Stimulated activated CD4-positive, alpha-beta T cell treated with anti-CD3 and anti-CD28 coated beads, Interleukin-12 subunit alpha, Interleukin-12 subunit beta, amount 100 ng/mL, for 24 hours (primary cell): ENCODE measurements around the gene NAIF1.

Source experiments
- DNase-seq, 2 experiments: peaks; one replicate each; pipeline ENCODE4 v3.0.0-alpha.2; 2020; ENCODE audit warnings: low read depth in 2 of 2

The NAIF1 gene

DNA sequence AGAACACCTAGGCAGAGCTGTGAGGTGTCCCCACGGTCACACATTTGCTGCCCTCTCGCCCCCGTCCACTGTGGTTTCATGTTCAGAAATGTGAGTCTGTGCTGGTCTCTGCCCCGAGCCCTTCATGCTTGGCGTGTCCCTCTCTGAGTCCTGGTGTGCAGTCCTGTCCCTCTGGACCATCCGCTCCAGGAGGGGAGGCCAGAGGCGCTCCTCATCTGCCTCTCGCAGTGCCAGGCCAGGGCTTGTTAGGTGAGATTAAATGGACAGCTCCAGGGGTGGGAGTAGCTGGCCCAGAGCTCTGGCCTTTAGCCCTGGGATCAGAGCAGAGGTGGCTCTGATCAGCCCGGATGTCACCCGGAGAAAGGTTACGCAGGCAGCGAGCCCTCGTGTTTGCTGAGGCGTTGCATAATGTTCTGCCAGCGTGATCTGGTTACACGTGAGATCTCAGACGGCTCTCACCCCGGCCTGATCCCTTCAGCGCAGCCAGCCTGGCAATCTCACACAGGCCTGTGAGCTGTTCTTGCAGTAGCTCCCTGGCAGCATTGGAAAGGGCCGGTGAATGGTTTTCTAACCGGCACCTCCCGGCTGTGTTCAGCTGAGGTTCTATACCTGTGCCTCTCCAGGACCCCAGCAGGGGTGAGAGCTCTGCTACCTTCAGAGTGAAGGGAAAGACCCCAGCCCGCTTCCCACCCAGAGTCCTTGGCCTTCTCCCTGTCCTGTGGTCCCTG lies 35.9 kb upstream of the NAIF1 start:
- DNase-seq: no peak

DNA sequence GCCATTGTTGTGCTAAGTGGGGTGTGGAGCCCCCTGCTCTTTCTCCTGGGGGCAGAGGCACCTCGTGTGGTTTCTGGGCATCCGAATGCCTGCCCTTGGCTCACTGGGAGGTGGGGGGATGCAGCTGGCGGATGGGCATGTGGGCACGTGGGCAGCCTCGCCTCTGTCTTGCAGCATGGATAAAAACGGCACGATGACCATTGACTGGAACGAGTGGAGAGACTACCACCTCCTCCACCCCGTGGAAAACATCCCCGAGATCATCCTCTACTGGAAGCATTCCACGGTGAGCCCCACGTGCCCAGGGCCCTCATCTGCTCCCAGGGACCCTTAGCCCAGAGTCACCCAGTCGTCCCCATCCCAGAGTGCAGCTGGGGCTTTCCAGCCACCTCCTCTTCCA lies 35.1 kb upstream of the NAIF1 start:
- DNase-seq: no peak

DNA sequence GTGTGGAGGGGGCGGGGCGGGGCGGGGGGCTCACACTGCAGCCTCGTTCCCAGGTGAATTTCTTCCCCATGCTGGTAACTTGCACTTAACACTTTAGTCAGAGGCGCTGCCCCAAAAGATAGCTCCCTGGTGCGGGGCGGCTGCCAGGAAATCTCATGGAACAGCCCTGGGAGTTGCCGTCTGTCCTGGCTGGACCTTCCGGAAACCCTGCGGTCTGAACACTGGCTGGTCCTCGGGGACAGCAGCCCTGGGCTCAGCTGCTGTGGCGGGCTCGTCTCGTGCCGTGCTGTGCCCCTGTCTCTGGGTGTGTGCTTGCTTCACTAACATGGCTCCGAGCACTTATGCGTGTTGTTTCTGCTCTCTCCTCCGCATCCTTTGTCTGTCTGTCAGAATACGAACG lies 34.6 kb upstream of the NAIF1 start:
- DNase-seq: no peak

DNA sequence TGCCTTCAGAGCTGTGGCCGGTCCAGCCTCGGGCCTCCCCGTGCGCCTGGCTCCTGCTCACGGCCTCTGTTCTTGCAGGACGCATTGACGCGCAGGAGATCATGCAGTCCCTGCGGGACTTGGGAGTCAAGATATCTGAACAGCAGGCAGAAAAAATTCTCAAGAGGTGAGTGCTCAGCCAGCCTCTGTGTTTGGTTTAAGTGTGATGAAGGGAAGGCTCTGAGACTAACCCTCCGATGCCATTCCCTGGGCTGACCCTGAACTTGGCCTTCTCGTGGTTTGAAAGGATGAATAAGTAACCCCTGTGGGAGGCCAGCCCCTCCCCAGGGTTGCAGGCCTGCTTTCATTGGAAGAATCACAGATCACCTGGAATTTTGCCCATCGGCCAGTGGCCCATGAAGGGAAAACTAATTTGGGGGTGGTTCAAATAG lies 34.1 kb upstream of the NAIF1 start:
- no peak for DNase-seq

DNA sequence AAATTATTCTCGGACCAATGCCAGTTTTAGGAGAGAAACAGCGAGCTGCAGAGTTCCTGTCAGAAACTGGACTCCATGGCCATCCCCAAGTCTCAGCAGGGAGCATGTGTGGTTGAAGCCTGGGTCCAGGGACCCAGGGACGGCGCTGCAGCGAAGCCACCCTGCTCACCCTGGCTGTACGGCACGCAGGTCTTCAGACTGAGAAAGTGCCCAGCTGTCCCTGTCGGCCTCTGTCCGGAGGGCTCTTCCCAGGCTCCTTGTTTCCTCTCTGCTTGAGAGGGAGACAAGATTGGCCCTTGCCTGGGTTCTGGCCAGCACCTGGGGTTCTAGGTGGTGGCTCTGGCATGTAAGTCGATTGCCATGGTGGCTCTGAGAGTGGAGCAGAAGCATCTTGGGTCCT lies 33.5 kb upstream of the NAIF1 start:
- no peak for DNase-seq

GRCh38 chr9:128099932-128100491 lies 32.9 kb upstream of the NAIF1 start:
- no peak for DNase-seq

DNA sequence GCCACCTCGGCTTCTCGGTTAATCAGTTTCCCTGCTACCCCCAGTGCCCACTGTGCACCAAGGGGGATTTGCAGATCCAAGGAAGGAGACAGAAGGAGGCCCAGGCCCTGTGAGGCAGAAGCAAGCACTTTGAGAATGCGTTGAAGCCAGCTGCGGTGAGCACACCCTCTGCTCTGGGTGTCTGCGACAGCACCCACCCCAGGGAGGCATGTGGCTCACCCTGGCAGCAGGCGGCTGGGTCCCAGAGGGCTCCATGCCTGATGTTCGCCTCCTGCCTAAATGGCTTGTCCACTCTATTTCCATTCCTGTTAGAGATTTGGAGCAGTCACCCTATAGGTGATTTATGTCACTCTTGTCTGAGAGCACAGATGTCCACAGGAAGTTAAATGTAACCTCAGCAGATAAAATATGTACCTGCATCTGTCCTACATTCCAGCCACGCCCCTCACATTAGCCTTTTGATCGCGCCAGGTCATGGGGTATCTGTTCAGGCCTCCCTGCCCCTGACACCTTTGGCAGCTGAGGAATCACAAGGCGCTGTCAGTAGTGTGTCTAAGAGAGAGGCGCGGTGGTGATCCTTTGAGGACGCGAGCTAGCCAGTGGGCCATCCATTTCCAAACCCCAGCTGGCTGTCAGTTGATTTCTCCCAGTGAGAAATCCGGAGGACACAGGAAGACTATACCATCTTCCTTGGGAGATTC lies 32.3 kb upstream of the NAIF1 start:
- DNase-seq: no peak

DNA sequence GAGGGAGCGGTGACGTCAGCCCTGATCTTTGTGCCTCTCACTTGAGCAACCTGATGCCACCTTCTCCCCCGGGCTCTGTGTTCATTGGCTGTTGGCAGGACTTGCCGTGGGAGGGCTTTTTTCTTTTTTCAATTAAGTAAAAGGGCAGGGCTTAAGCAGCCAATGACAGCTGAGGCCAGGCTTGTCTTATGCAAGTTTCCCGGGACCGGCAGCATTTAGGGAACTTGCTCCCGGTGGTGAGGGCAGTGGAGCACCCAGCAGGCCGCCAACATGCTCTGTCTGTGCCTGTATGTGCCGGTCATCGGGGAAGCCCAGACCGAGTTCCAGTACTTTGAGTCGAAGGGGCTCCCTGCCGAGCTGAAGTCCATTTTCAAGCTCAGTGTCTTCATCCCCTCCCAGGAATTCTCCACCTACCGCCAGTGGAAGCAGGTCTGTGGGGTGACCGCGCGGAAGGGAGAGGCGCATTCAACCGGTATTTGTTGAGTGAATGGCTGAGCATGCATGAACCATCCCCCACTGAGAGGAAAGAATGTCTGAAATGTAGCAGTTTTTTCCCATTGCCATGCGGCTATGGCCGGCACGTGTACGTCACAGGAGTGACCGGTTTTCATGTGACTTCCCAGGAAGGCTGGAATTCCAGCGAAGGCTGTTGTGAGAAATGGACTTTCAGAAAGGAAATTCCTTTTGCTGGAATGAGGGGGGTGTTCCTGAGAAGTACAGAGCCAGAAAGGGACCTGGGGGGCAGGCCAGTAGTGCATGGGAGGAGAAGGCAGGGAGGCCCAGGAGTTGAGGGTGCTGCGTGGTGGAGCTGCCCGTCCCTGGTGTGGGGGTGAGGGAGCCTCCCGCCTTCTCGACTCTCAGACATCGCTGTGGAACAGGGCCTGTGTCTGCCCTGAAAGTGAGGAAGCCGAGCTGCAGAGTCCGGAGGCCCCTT lies 31.4 kb upstream of the NAIF1 start:
- DNase-seq: peak; percentile 42 to 55

DNA sequence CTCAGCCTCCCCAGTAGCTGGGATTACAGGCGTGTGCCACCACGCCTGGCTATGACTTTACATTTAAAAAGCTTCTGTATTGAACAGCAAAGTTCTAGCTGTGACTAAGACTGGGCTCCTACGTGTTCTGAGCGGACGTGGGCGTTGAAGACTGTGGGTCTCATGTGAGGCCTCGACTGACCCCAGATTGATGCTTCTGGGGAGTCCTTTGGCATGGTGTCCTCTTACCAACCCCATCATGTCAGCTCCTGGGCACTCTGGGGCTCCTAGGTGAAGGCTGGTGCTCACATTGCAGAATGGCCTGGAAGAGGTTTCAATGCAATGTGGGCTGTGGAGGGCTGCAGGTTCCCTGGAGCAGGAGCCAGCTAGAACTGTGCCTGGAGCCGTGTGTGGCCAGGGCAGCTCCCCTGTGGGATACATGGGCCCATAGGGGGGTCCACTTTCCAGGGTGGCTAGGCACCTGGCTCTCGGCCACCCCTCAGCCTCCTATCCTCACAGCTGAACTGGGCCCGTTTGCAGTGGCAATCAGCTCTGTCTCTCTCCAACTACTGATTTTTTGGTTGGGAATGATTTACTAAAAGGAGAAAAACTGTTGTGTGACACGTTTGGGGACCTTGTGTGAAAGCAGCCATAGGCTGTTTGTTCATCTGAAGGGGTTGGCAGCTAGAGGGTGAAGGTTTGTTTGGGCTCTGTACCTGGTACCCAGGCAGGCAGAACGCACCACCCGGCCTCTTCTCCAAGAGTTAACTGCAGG lies 30.6 kb upstream of the NAIF1 start:
- DNase-seq: no peak

GRCh38 chr9:128096616-128097536 lies 29.8 kb upstream of the NAIF1 start:
- DNase-seq: no peak

- no peak for DNase-seq
These were observed 27.9 kb upstream of the NAIF1 start for GRCh38 chr9:128094950-128095544.

- peak; percentile 71 to 83 for DNase-seq
These were observed 27.2 kb upstream of the NAIF1 start for GRCh38 chr9:128094166-128094949.

DNA sequence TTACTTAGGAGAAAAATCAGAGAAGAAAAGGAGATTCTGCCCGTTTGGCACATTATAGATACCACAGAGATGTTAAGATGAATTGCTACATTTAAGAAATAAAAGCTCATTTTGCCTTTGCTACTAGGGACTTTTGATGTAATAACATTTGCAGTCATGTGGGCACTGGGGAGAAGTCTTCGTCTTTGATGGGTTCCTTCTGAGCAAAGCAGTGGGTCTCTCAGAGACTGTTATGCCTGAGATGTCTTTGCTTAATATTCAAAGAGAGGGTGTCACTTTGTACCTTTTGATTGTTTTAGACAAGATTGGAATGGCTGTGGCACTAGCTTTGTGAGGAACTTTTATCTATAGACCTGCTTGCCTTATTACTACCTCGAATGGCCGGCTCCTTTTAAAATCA lies 25.9 kb upstream of the NAIF1 start:
- DNase-seq: no peak

- no peak for DNase-seq
These were observed 25.3 kb upstream of the NAIF1 start for GRCh38 chr9:128092199-128092977.

- no peak for DNase-seq
These were observed 24.5 kb upstream of the NAIF1 start for GRCh38 chr9:128091571-128091970.

DNA sequence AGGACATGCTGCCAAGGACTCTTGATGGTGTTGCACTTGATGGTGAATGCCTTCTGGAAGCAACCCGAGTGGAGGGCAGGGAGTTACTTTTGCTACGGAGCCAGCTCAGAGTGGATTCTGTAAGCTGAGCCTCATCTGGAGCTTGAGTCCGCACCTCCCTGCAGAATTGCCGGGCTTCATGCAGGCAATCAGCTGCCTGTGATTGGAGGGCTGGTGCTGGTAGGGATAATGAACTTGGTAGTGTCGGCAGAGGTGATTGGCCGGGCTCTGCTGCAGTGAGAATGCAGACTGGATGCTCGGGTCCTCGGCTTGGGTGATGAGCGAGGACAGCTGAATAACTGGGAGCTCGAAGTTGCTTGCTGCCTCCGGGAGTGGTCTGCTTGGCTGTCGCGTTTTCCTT lies 24.0 kb upstream of the NAIF1 start:
- no peak for DNase-seq

DNA sequence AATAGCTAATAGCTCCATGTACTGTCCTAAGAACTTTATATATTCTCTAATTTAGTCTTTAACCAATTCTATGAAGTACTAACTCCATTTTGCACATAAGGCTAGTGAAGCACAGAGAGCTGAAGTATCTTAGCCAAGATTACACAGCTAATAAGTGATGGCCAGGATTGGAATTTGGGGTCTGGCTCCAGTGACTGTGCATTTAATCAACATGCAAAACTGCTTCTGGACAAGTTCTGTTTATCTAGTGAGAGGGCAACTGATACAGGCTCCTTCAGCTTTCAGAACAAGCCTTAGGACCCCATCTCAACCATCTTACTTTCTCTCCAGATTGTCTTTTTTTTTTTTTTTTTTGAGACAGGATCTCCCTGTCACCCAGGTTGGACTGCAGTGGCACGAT lies 22.2 kb upstream of the NAIF1 start:
- no peak for DNase-seq

GRCh38 chr9:128088253-128088945 lies 21.3 kb upstream of the NAIF1 start:
- DNase-seq: no peak
